Peyer's patch (tissue), 4 donors: ENCODE data around the gene WNT10A. TPM values are rescaled to one million over a fixed set of nuclear protein-coding genes. Genes with fewer than 3 reads are reported as not detected.

Experiments used
- DNase-seq, 3 donors: peaks; one replicate each; pipeline ENCODE4 v3.0.0-alpha.2; 2017 to 2019
- H3K27ac ChIP-seq, 4 donors: fragments of 200-600 bp; sonication (generic); one replicate each; pipeline ENCODE4 v1.5.1; 2016 to 2019
- H3K27me3 ChIP-seq, 2 donors: fragments of 200-600 bp; sonication (generic); one replicate each; pipeline ENCODE4 v1.5.1; 2019
- H3K36me3 ChIP-seq, 3 donors: fragments of 200-600 bp; sonication (generic); one replicate each; pipeline ENCODE4 v1.5.1; 2016 to 2019
- H3K4me1 ChIP-seq, 4 donors: fragments of 200-600 bp; sonication (generic); one replicate each; pipeline ENCODE4 v1.5.1; 2016 to 2019
- H3K4me3 ChIP-seq, 4 donors: fragments of 200-600 bp; sonication (generic); 1 replicate in 3 of 4; 2 replicates in 1 of 4; pipeline ENCODE4 v1.5.1; 2016 to 2019; ENCODE audit warnings: mild to moderate bottlenecking in 1 of 4
- H3K9me3 ChIP-seq, 4 donors: fragments of 200-600 bp; sonication (generic); one replicate each; pipeline ENCODE4 v1.5.1; 2016 to 2019; ENCODE audit warnings: mild to moderate bottlenecking in 1 of 4
- CTCF ChIP-seq, 6 experiments: fragments of 450-650 bp in 4 of 6; fragments of 200-600 bp in 2 of 6; sonication (generic) in 1 of 6; IDR thresholded peaks; one replicate each; pipeline ENCODE4 v1.5.1; 2017 to 2019; ENCODE audit warnings: antibody characterized with exemption in 6 of 6, mild to moderate bottlenecking in 3 of 6, moderate library complexity in 1 of 6
- POLR2A ChIP-seq, 2 donors: fragments of 450-650 bp; IDR thresholded peaks; one replicate each; pipeline ENCODE4 v1.5.1; 2017; ENCODE audit warnings: antibody characterized with exemption in 2 of 2, mild to moderate bottlenecking in 2 of 2, moderate library complexity in 2 of 2
- total RNA-seq, 4 donors: library from RNA; depleted of rRNA; stranded (reverse); fragments of >200 nt; gene quantifications; one replicate each; pipeline ENCODE4 v1.1.0, GENCODE V29; 2016

Gene WNT10A
- total RNA-seq, 4 donors from 2014 or later, result 0.27 to 2.5 TPM; not detected in 2

GRCh38 chr2:218855305-218856166 lies 25.1 kb upstream of the WNT10A start:
- no peak overlapping the region for H3K27ac ChIP-seq
- H3K4me3 ChIP-seq, result no peak overlapping the region
- H3K9me3 ChIP-seq, result no peaks in the 10 kb centered on the region
- H3K36me3 ChIP-seq, result no peaks in the 10 kb centered on the region
- no peak for TF ChIP-seq POLR2A (IDR thresholded peaks at IDR 0.05)
- no peak for TF ChIP-seq CTCF (IDR thresholded peaks at IDR 0.05)
- no peak for DNase-seq
- H3K4me1 ChIP-seq, result peaks cover 0 to 16% (median 8%) of the 10 kb centered on the region in 4 donors
- peaks cover 0 to 19% of the 10 kb centered on the region in 2 donors for H3K27me3 ChIP-seq

GRCh38 chr2:218856167-218856895 lies 24.3 kb upstream of the WNT10A start:
- Histone ChIP-seq H3K4me1 (peaks cover 0 to 16% (median 11%) of the 10 kb centered on the region in 4 donors), H3K27ac (no peak overlapping the region), H3K27me3 (peaks cover 0 to 24% of the 10 kb centered on the region in 2 donors), H3K9me3 (no peaks in the 10 kb centered on the region), H3K4me3 (no peak overlapping the region), H3K36me3 (no peaks in the 10 kb centered on the region)
- no peak for DNase-seq
- TF ChIP-seq CTCF (IDR thresholded peaks at IDR 0.05) (no peak), POLR2A (IDR thresholded peaks at IDR 0.05) (no peak)

GRCh38 chr2:218856896-218857243 lies 23.8 kb upstream of the WNT10A start:
- Histone ChIP-seq H3K27me3 (peaks cover 0 to 28% of the 10 kb centered on the region in 2 donors), H3K4me3 (no peak overlapping the region), H3K4me1 (peaks cover 0 to 16% (median 11%) of the 10 kb centered on the region in 4 donors), H3K27ac (no peak overlapping the region), H3K9me3 (no peaks in the 10 kb centered on the region), H3K36me3 (no peaks in the 10 kb centered on the region)
- TF ChIP-seq CTCF (IDR thresholded peaks at IDR 0.05), result no peak
- TF ChIP-seq POLR2A (IDR thresholded peaks at IDR 0.05), result no peak
- no peak for DNase-seq

- H3K36me3 ChIP-seq, result no peaks in the 10 kb centered on the region
- no peak overlapping the region for H3K4me3 ChIP-seq
- no peaks in the 10 kb centered on the region for H3K9me3 ChIP-seq
- peaks cover 0 to 16% (median 11%) of the 10 kb centered on the region in 4 donors for H3K4me1 ChIP-seq
- no peak for TF ChIP-seq CTCF (IDR thresholded peaks at IDR 0.05)
- no peak for TF ChIP-seq POLR2A (IDR thresholded peaks at IDR 0.05)
- H3K27ac ChIP-seq, result no peak overlapping the region
- no peak for DNase-seq
- peaks cover 0 to 30% of the 10 kb centered on the region in 2 donors for H3K27me3 ChIP-seq
Measured at GRCh38 chr2:218857371-218858137, 23.1 kb upstream of the WNT10A start.

- H3K27me3 ChIP-seq, result peaks cover 0 to 30% of the 10 kb centered on the region in 2 donors
- H3K4me1 ChIP-seq, result peaks cover 0 to 16% (median 11%) of the 10 kb centered on the region in 4 donors
- H3K36me3 ChIP-seq, result no peaks in the 10 kb centered on the region
- H3K9me3 ChIP-seq, result no peaks in the 10 kb centered on the region
- TF ChIP-seq CTCF (IDR thresholded peaks at IDR 0.05) (no peak), POLR2A (IDR thresholded peaks at IDR 0.05) (no peak)
- H3K4me3 ChIP-seq, result no peak overlapping the region
- H3K27ac ChIP-seq, result no peak overlapping the region
- DNase-seq, result no peak
Measured at GRCh38 chr2:218858138-218858445, 22.6 kb upstream of the WNT10A start.
